OCI-LY1 (cell line): ENCODE measurements around the gene KRT84.

Experiments used
- EZH2 ChIP-seq: fragments of 200-600 bp; sonication (generic), shearing (Covaris generic); IDR thresholded peaks from 2 replicates; pipeline ENCODE4 v1.8.0; 2017; ENCODE audit warnings: borderline replicate concordance, mixed run types, mild to moderate bottlenecking, antibody characterized with exemption, low read length, moderate library complexity, mixed read lengths
- TF ChIP-seq, protein P1 (sequence below): fragments of 200-600 bp; sonication (generic), shearing (Covaris generic); IDR thresholded peaks from 2 replicates; pipeline ENCODE4 v1.5.1; 2017; ENCODE audit warnings: mild to moderate bottlenecking, antibody characterized with exemption, low read length, moderate library complexity, mixed read lengths

DNA sequence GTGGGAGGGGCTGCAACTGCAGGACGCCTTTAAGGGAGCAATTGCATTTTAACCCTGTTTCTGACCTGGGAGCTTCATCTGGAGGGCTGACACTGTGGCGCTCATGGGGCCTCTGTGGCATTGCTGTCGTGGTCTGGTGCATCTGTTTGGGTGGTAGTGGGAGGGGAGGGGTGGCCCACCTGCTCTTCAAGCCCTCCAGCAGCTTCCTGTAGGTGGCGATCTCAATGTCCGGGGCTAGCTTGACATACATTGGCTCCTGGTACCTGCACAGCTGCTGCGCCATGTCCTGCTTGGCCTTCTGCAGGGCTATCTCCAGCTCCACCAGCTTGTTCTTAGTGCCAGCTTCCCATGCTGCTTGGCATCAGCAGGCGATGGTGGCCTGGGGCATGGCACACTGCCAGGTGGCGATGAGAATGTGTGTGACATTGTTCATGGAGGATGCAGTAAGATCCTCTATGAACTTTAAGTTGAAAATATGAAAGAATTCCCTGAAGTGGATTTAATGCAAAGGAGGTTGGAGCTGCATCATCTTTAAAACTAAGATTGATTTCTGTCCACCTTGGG, 28.4 kb upstream of the KRT84 start:
- TF ChIP-seq, protein P1, sequence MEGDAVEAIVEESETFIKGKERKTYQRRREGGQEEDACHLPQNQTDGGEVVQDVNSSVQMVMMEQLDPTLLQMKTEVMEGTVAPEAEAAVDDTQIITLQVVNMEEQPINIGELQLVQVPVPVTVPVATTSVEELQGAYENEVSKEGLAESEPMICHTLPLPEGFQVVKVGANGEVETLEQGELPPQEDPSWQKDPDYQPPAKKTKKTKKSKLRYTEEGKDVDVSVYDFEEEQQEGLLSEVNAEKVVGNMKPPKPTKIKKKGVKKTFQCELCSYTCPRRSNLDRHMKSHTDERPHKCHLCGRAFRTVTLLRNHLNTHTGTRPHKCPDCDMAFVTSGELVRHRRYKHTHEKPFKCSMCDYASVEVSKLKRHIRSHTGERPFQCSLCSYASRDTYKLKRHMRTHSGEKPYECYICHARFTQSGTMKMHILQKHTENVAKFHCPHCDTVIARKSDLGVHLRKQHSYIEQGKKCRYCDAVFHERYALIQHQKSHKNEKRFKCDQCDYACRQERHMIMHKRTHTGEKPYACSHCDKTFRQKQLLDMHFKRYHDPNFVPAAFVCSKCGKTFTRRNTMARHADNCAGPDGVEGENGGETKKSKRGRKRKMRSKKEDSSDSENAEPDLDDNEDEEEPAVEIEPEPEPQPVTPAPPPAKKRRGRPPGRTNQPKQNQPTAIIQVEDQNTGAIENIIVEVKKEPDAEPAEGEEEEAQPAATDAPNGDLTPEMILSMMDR = peak; percentile 20
- TF ChIP-seq EZH2 = no peak
